Liver (tissue), 9 donors: ENCODE results near the gene EXOC6B. TPM values are rescaled to one million over a fixed set of nuclear protein-coding genes. Genes with fewer than 3 reads are reported as not detected.

ENCODE experiments used
- DNase-seq: peaks from one replicate; pipeline ENCODE4 v3.0.0-alpha.2; 2017; ENCODE audit warnings: low spot score
- H3K27ac ChIP-seq, 2 donors: one replicate each; pipeline ENCODE4 v1.7.0; 2013; ENCODE audit warnings: inconsistent platforms in 2 of 2, low read length in 2 of 2, control low read depth in 1 of 2, low read depth in 1 of 2, mild to moderate bottlenecking in 1 of 2
- H3K27me3 ChIP-seq, 4 donors: one replicate each; pipeline versions ENCODE4 v1.6.1 to v1.7.0; 2013; ENCODE audit warnings: low read length in 3 of 4, inconsistent platforms in 1 of 4, mild to moderate bottlenecking in 1 of 4, moderate library complexity in 1 of 4; ENCODE audit not compliant: control insufficient read depth in 4 of 4, insufficient read depth in 4 of 4
- H3K36me3 ChIP-seq, 4 donors: one replicate each; pipeline versions ENCODE4 v1.6.1 to v1.7.0; 2013; ENCODE audit warnings: low read length in 3 of 4, mild to moderate bottlenecking in 3 of 4, low read depth in 1 of 4, moderate library complexity in 1 of 4; ENCODE audit not compliant: control insufficient read depth in 4 of 4, insufficient read depth in 3 of 4
- H3K4me1 ChIP-seq, 4 donors: one replicate each; pipeline versions ENCODE4 v1.6.1 to v1.7.0; 2013; ENCODE audit warnings: low read length in 3 of 4, mild to moderate bottlenecking in 3 of 4, moderate library complexity in 1 of 4; ENCODE audit not compliant: control insufficient read depth in 4 of 4, insufficient read depth in 4 of 4
- H3K4me3 ChIP-seq, 3 donors: one replicate each; pipeline versions ENCODE4 v1.6.1 to v1.7.0; 2013; ENCODE audit warnings: low read length in 3 of 3, control low read depth in 1 of 3, low read depth in 1 of 3, mild to moderate bottlenecking in 1 of 3
- H3K9ac ChIP-seq, 2 donors: one replicate each; pipeline ENCODE4 v1.7.0; 2013; ENCODE audit warnings: low read length in 2 of 2, mild to moderate bottlenecking in 2 of 2, moderate library complexity in 2 of 2, control low read depth in 1 of 2, low read depth in 1 of 2
- H3K9me3 ChIP-seq, 4 donors: one replicate each; pipeline versions ENCODE4 v1.6.1 to v1.7.0; 2013; ENCODE audit warnings: low read length in 3 of 4; ENCODE audit not compliant: control insufficient read depth in 4 of 4
- EGR1 ChIP-seq, 2 donors: IDR thresholded peaks; 2 replicates each; pipeline ENCODE4 v1.6.1; 2016 to 2018; ENCODE audit warnings: antibody characterized with exemption in 2 of 2, low read depth in 2 of 2
- FOXA2 ChIP-seq: IDR thresholded peaks from 2 replicates; pipeline ENCODE4 v1.6.1; 2016; ENCODE audit warnings: antibody characterized with exemption
- GABPA ChIP-seq, 2 donors: IDR thresholded peaks in 1 of 2; conservative IDR thresholded peaks in 1 of 2; 2 replicates each; pipeline ENCODE4 v1.6.1; 2016; ENCODE audit warnings: antibody characterized with exemption in 2 of 2, mild to moderate bottlenecking in 1 of 2, moderate library complexity in 1 of 2
- HNF4A ChIP-seq, 2 donors: conservative IDR thresholded peaks; 2 replicates each; pipeline ENCODE4 v1.6.1; 2016; ENCODE audit warnings: antibody characterized with exemption in 2 of 2, mild to moderate bottlenecking in 2 of 2
- JUND ChIP-seq, 2 donors: IDR thresholded peaks; 2 replicates each; pipeline ENCODE4 v1.6.1; 2016; ENCODE audit warnings: antibody characterized with exemption in 2 of 2
- NR2F2 ChIP-seq: IDR thresholded peaks from 2 replicates; pipeline ENCODE4 v1.6.1; 2016; ENCODE audit warnings: antibody characterized with exemption
- RAD21 ChIP-seq, 2 donors: IDR thresholded peaks; 2 replicates each; pipeline ENCODE4 v1.6.1; 2016; ENCODE audit warnings: antibody characterized with exemption in 2 of 2, mild to moderate bottlenecking in 2 of 2
- RXRA ChIP-seq, 2 donors: IDR thresholded peaks; 2 replicates each; pipeline ENCODE4 v1.6.1; 2017 to 2018; ENCODE audit warnings: antibody characterized with exemption in 2 of 2, mild to moderate bottlenecking in 1 of 2
- SP1 ChIP-seq: IDR thresholded peaks from 2 replicates; pipeline ENCODE4 v1.6.1; 2018; ENCODE audit warnings: antibody characterized with exemption, mild to moderate bottlenecking
- TAF1 ChIP-seq: conservative IDR thresholded peaks from 2 replicates; pipeline ENCODE4 v1.6.1; 2016; ENCODE audit warnings: antibody characterized with exemption, mild to moderate bottlenecking
- YY1 ChIP-seq: IDR thresholded peaks from 2 replicates; pipeline ENCODE4 v1.6.1; 2016; ENCODE audit warnings: antibody characterized with exemption, mild to moderate bottlenecking
- WGBS: extraction: QIAGEN DNeasy Blood & Tissue Kit; methylation state at CpG from one replicate; pipeline ENCODE4 v1.1.7; 2013; 5-methylcytosine and 5-hydroxymethylcytosine counted together
- polyA plus RNA-seq, 2 donors: library from polyadenylated mRNA; stranded (reverse) in 1 of 2; unstranded in 1 of 2; fragments of 200-250 nt in 1 of 2; fragments of >200 nt in 1 of 2; fragmentation: Nextera tagmentation in 1 of 2; extraction: Ambion mirVana in 1 of 2; gene quantifications; one replicate each; pipeline versions ENCODE4 v1.2.1 to v1.2.3, GENCODE V29; 2013 to 2015
- total RNA-seq, 2 donors: library from RNA; depleted of rRNA; stranded (reverse); fragments of >200 nt; gene quantifications; one replicate each; pipeline ENCODE4 v1.2.3, GENCODE V29; 2014
- TF ChIP-seq, protein P1 (sequence below): IDR thresholded peaks from 2 replicates; pipeline ENCODE4 v1.6.1; 2016; ENCODE audit warnings: antibody characterized with exemption
- TF ChIP-seq, protein P2 (sequence below): IDR thresholded peaks from 2 replicates; pipeline ENCODE4 v1.6.1; 2016; ENCODE audit warnings: antibody characterized with exemption, mild to moderate bottlenecking
- TF ChIP-seq, protein P3 (sequence below): fragments of 150-350 bp; IDR thresholded peaks from 2 replicates; pipeline ENCODE4 v1.5.1; 2017; ENCODE audit warnings: improper control_type of control experiment, low read depth, low read length; ENCODE audit not compliant: missing input control
- TF ChIP-seq, protein P4 (sequence below): IDR thresholded peaks from 2 replicates; pipeline ENCODE4 v1.6.1; 2016; ENCODE audit warnings: antibody characterized with exemption
- TF ChIP-seq, protein P5 (sequence below): IDR thresholded peaks from 2 replicates; pipeline ENCODE4 v1.6.1; 2016; ENCODE audit warnings: antibody characterized with exemption
- donor health status: healthy.
- donor health status: healthy.
- donor health status: healthy.
- donor health status: healthy.
- donor health status: healthy.

The EXOC6B gene
- total and polyA plus RNA-seq, 4 donors: 1.7 to 9.5 (median 5.5) TPM

DNA sequence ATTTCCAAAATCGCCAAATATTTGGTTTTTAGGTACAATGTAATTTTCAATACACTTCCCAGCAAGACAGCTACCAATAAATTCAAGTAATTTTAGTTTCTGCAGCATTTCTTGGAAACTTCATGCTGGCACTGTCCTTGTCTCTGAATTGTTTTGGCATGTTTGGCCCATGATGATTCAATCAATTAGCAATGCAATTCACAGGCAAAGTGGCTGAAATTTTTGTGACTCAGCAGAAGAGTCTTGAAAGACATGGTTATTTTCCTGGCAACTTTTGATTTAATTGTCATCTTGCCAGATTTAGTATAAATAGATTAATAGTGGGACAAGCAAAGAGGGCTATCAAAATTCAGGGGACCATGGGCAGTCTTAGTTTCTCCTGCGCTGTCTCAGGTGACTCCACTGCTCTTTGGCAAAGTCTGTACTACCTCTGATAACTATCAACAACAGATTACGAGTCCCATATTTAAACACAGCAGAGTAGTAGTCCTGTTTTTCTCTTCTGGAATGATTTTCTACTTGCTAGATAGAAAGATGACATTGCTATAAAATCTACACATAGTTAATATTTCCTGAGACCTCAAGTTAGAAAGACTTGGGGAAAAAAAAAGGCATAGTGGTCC, 589.3 kb downstream of the EXOC6B start (continued):
- no peak for TF ChIP-seq FOXA2
- TF ChIP-seq RAD21 (IDR thresholded peaks at IDR 0.05): no peak
- TF ChIP-seq, protein P1, sequence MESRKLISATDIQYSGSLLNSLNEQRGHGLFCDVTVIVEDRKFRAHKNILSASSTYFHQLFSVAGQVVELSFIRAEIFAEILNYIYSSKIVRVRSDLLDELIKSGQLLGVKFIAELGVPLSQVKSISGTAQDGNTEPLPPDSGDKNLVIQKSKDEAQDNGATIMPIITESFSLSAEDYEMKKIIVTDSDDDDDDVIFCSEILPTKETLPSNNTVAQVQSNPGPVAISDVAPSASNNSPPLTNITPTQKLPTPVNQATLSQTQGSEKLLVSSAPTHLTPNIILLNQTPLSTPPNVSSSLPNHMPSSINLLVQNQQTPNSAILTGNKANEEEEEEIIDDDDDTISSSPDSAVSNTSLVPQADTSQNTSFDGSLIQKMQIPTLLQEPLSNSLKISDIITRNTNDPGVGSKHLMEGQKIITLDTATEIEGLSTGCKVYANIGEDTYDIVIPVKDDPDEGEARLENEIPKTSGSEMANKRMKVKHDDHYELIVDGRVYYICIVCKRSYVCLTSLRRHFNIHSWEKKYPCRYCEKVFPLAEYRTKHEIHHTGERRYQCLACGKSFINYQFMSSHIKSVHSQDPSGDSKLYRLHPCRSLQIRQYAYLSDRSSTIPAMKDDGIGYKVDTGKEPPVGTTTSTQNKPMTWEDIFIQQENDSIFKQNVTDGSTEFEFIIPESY: no peak
- TF ChIP-seq TAF1: no peak

DNA sequence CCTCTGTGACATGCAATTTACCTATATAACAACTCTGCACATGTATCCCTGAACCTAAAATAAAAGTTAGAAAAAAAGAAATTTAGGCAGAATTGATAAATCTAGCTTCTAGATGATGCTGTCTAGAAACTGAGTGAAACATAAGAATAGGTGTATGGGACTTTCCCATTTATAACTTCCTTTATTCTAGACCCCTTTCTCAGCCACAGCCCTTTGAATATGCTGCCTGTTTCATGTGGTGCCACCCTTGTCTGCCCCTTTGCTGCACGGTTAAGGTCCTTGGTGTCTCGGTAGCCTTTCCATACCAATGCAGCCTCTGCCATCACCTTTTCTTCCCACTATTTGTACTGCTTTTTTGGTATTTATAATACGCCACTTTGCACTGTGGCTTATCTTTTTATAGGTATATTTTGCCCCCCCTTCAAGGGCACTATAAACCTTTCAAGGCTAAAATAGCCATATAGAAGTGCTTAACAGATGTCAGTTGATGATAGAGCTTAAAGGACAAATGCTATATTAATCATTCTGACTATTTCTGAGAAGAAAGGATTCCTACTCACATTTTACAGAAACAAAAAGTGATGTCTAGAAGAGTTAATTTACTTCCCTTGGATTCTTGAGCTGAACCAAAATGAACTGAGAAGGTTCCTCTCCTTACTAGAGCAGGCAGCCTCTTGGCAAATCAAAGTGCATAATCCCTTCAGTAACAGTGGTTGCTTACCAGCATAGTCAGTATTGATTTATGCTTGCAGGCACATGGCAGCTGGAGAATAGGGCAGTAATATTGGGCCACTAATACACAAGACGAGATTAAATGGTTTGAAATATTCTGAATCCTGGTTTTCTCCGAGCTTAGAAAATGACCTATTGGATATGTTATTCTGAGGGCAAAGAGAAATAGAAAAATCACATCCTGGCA, 590.1 kb downstream of the EXOC6B start:
- WGBS: 92% methylated on average over 5 of the region's 5 CpGs
- no peak overlapping the region for H3K4me3 ChIP-seq

More for the DNA sequence above, 590.1 kb downstream of the EXOC6B start:
- no peaks in the 10 kb centered on the region for H3K4me1 ChIP-seq
- H3K36me3 ChIP-seq: no peaks in the 10 kb centered on the region
- no peak for DNase-seq
- H3K9ac ChIP-seq: no peak overlapping the region
- no peaks in the 10 kb centered on the region for H3K27me3 ChIP-seq
- TF ChIP-seq, protein P2, sequence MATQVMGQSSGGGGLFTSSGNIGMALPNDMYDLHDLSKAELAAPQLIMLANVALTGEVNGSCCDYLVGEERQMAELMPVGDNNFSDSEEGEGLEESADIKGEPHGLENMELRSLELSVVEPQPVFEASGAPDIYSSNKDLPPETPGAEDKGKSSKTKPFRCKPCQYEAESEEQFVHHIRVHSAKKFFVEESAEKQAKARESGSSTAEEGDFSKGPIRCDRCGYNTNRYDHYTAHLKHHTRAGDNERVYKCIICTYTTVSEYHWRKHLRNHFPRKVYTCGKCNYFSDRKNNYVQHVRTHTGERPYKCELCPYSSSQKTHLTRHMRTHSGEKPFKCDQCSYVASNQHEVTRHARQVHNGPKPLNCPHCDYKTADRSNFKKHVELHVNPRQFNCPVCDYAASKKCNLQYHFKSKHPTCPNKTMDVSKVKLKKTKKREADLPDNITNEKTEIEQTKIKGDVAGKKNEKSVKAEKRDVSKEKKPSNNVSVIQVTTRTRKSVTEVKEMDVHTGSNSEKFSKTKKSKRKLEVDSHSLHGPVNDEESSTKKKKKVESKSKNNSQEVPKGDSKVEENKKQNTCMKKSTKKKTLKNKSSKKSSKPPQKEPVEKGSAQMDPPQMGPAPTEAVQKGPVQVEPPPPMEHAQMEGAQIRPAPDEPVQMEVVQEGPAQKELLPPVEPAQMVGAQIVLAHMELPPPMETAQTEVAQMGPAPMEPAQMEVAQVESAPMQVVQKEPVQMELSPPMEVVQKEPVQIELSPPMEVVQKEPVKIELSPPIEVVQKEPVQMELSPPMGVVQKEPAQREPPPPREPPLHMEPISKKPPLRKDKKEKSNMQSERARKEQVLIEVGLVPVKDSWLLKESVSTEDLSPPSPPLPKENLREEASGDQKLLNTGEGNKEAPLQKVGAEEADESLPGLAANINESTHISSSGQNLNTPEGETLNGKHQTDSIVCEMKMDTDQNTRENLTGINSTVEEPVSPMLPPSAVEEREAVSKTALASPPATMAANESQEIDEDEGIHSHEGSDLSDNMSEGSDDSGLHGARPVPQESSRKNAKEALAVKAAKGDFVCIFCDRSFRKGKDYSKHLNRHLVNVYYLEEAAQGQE: no peak
- TF ChIP-seq YY1: no peak
- TF ChIP-seq, protein P3, sequence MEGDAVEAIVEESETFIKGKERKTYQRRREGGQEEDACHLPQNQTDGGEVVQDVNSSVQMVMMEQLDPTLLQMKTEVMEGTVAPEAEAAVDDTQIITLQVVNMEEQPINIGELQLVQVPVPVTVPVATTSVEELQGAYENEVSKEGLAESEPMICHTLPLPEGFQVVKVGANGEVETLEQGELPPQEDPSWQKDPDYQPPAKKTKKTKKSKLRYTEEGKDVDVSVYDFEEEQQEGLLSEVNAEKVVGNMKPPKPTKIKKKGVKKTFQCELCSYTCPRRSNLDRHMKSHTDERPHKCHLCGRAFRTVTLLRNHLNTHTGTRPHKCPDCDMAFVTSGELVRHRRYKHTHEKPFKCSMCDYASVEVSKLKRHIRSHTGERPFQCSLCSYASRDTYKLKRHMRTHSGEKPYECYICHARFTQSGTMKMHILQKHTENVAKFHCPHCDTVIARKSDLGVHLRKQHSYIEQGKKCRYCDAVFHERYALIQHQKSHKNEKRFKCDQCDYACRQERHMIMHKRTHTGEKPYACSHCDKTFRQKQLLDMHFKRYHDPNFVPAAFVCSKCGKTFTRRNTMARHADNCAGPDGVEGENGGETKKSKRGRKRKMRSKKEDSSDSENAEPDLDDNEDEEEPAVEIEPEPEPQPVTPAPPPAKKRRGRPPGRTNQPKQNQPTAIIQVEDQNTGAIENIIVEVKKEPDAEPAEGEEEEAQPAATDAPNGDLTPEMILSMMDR: no peak
- TF ChIP-seq, protein P4, sequence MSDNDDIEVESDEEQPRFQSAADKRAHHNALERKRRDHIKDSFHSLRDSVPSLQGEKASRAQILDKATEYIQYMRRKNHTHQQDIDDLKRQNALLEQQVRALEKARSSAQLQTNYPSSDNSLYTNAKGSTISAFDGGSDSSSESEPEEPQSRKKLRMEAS: no peak
- TF ChIP-seq JUND (IDR thresholded peaks at IDR 0.05): no peak
- no peak for TF ChIP-seq GABPA (IDR thresholded peaks at IDR 0.05 in 1 of 2, conservative IDR thresholded peaks at IDR 0.05 in 1 of 2)
- no peak for TF ChIP-seq SP1
- TF ChIP-seq, protein P5, sequence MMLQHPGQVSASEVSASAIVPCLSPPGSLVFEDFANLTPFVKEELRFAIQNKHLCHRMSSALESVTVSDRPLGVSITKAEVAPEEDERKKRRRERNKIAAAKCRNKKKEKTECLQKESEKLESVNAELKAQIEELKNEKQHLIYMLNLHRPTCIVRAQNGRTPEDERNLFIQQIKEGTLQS: no peak
- TF ChIP-seq RXRA (IDR thresholded peaks at IDR 0.05): no peak
- TF ChIP-seq, protein P1: no peak
- TF ChIP-seq TAF1: no peak
- TF ChIP-seq EGR1 (IDR thresholded peaks at IDR 0.05; ENCODE audit: low read depth in 2 of 2): no peak
- TF ChIP-seq NR2F2: no peak
- no peak for TF ChIP-seq HNF4A (conservative IDR thresholded peaks at IDR 0.05)
- TF ChIP-seq FOXA2: no peak
- H3K27ac ChIP-seq: no peak overlapping the region
- H3K9me3 ChIP-seq: no peaks in the 10 kb centered on the region
